HG03025 (cell line): ENCODE data around the gene RASGRF2.

Source experiments
- ATAC-seq: cut with Tn5 transposase; IDR thresholded peaks from one replicate; pipeline ENCODE4 v1.9.1; 2021; ENCODE audit warnings: mild to moderate bottlenecking, moderate library complexity; ENCODE audit not compliant: unreplicated experiment, low FRiP score

Gene RASGRF2

GRCh38 chr5:81065492-81065891 lies 105.3 kb downstream of the RASGRF2 start:
- no peak for ATAC-seq

- no peak for ATAC-seq
Observed at GRCh38 chr5:81066102-81066501, 105.9 kb downstream of the RASGRF2 start.

GRCh38 chr5:81067406-81067805 lies 107.2 kb downstream of the RASGRF2 start:
- ATAC-seq: no peak

GRCh38 chr5:81068063-81068462 lies 107.9 kb downstream of the RASGRF2 start:
- ATAC-seq: no peak

GRCh38 chr5:81068635-81069034 lies 108.5 kb downstream of the RASGRF2 start:
- no peak for ATAC-seq

GRCh38 chr5:81069990-81070389 lies 109.8 kb downstream of the RASGRF2 start:
- no peak for ATAC-seq

GRCh38 chr5:81070571-81071255 lies 110.5 kb downstream of the RASGRF2 start:
- ATAC-seq: no peak

- no peak for ATAC-seq
Observed at GRCh38 chr5:81075041-81075440, 114.9 kb downstream of the RASGRF2 start.

GRCh38 chr5:81077105-81077504 lies 116.9 kb downstream of the RASGRF2 start:
- no peak for ATAC-seq

GRCh38 chr5:81078930-81079329 lies 118.8 kb downstream of the RASGRF2 start:
- no peak for ATAC-seq

GRCh38 chr5:81080809-81081460 lies 120.8 kb downstream of the RASGRF2 start:
- no peak for ATAC-seq

- ATAC-seq: no peak
Observed at GRCh38 chr5:81081461-81081835, 121.3 kb downstream of the RASGRF2 start.

GRCh38 chr5:81086881-81087281 lies 126.7 kb downstream of the RASGRF2 start:
- ATAC-seq: no peak

GRCh38 chr5:81091199-81091598 lies 131.0 kb downstream of the RASGRF2 start:
- ATAC-seq: no peak

- ATAC-seq: no peak
Observed at GRCh38 chr5:81093536-81094196, 133.5 kb downstream of the RASGRF2 start.

- ATAC-seq: no peak
Observed at GRCh38 chr5:81095835-81096234, 135.7 kb downstream of the RASGRF2 start.

GRCh38 chr5:81097713-81098112 lies 137.6 kb downstream of the RASGRF2 start:
- no peak for ATAC-seq

GRCh38 chr5:81105261-81105877 lies 145.2 kb downstream of the RASGRF2 start:
- no peak for ATAC-seq

GRCh38 chr5:81115261-81115660 lies 155.1 kb downstream of the RASGRF2 start:
- ATAC-seq: no peak

- no peak for ATAC-seq
Observed at GRCh38 chr5:81117566-81117965, 157.4 kb downstream of the RASGRF2 start.

- no peak for ATAC-seq
Observed at GRCh38 chr5:81121273-81121672, 161.1 kb downstream of the RASGRF2 start.
